RPMI7951 (cell line): ENCODE measurements around the gene SLC9A2. TPM values are rescaled to one million over a fixed set of nuclear protein-coding genes. Genes with fewer than 3 reads are reported as not detected.

ENCODE experiments used
- DNase-seq: peaks from one replicate; pipeline ENCODE4 v3.0.0-alpha.2; 2012; ENCODE audit warnings: low read depth
- total RNA-seq: library from RNA; depleted of rRNA; stranded (reverse); fragments of >200 nt; shearing (Covaris generic); gene quantifications from 2 replicates; pipeline ENCODE4 v1.2.3, GENCODE V29; 2014; rRNA removed

Gene SLC9A2
- total RNA-seq, 1 experiment from 2014 or later = not detected

DNA sequence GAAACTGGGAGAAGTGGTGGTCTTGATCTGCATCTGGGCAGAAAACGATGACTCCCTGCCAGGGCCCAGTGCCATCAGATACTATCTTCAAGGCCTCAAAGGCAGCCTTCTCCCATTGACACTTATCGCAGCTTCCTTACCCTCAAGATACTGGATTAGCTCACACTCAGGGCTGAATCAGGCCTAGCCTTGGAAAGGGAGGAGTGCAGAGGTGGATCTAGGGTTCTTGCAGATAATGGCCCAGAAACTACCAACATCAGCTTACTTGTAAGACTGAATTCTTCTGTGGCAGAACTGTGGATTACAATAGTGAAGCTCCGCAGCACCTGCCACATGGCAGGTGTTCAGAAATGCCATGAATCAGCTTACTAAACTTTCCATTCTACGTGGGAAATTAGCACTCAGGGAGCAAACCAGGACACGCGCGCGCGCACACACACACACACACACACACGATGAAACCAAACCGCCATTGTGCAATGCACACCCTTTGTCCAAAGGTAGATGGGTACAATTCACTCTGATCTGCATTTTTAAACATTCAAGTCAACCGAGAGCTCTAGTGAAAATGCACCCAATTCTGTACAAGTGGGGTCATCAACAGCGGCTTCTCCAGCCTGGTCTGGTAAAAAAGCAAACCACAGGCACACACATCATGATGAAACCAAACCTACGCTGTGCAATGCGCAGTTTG, 116.2 kb downstream of the SLC9A2 start:
- no peak for DNase-seq

DNA sequence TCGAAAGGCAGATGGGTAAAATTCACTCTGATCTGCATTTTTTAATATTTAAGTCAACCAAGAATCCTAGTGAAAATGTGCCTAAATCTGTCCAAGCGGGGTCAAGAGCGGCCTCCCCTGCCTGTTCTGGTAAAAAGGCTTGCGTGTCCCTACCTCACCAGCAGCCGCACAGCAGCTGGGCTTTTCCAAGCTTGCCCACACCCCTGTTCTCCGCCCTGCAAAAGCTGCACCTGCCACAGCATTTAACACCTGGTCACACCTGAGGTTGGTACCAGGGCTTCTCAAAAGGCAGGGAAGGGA, 116.7 kb downstream of the SLC9A2 start:
- no peak for DNase-seq

DNA sequence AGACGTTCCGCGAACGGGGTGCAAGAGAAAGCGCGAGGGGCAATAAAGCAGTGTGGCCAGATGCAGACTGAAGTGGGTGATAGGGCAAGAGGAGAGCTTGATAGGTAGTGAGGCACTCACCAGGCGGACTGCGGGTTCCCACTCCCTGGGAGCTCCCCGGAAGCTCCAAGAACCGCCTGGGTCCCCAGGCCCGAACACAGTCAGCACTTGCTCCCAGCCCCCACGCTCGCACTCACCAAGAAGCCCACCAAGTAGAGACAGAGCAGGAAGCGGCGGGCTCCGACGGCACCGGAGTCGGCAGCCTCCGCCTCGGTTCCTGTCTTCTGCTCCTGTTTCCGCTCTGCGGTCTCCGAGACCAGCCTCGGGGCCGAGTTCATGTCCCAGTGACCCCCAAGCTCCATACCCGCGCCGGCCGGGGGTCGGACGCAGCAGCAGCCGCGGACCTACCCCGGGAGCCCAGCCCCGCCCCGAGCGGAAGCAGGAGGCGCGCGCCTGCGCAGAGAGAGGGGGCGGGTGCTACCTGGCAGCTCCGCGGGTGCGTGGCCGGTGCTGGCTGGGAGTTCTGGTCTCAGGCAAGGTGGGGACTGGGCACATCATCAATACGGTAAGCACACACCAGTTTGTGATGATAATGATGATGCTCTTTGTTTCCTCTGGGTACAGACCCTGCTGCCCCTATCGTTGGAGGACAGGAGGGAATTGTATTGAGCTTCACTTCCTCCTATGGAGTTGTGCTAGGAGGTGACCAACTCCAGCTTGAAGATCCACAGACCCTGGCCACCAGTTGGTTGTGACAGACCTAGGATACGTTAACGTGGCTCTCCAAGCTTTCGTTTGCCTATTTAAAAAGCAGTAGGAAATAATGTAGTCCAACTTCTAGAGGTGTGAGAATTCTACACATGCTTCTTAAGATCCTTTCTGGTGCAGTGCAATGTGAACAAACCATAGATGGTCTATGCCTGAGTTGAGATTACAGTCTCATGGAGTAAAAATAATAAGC, 117.4 kb downstream of the SLC9A2 start:
- DNase-seq = peak; percentile 66

DNA sequence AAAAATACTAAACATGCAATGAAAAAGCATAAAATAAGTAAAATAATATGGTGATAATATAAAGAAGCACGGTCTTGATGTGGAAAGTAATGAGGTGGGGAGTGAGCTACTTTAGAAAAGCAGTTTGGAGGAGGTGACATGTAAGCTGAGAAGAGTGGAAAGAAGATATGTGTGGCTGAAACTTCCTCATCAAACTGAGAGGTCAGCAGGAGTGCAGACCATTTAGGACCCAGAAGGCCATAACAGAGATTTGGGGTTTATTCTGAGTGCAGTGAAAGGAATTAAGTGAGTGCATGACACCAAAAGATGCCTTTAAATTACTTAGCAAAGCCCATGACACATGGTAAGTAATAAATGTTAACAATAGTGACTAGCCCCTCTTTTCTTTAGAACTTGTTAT, 118.1 kb downstream of the SLC9A2 start:
- DNase-seq = no peak

DNA sequence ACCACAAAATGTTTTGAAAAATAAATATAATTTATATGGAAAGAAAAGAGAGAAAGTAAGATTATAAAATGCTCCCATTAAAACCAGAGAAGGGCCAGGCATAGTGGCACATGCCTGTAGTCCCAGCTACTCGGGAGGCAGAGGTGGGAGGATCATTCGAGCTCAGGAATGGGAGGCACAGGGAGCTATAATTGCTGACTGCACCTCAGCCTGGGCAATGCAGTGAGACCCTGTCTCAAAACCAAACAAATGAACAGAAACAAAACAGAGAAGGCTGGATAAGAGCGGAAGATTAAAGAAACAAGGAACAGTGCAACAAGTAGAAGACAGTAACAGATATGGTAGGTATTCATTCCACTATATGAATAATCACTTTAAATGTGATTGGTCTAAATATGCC, 123.9 kb downstream of the SLC9A2 start:
- no peak for DNase-seq

DNA sequence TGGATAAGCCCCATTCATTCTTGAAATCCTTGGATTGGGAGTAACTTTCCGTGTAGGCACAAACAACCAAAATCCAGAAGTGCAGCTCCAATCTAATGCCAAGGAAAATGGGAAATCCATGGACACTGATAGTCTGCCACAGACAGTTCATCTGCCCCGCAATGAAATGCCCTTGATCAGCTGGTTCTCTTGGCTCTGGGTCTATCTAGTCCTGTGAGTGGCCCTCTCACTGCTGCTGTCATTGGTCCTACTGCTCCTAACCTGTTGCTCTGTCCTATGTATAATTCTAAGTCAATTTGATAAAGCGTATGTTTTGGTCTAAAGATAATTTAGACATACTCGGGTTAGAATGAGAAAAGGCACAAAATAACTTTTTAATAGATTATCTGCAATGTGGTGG, 128.8 kb downstream of the SLC9A2 start:
- DNase-seq = no peak

DNA sequence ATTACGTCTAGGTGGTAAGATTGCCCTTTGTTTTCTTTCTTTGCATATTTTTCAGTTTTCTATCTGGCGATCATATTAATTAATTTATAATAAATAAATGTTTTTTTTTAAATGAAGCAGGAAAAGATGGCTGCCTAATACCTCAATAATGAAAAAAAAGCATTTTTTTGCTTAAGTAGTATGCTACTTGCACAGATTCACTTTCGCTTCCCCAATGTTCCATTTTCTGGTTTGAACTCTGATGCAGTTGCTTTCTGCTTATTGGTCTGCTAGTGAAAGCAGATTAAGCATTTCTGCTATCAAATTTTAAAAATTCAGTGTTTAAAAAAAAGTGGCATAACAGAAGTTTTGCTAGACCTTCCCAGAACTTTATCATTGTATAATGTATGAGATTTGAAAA, 130.6 kb downstream of the SLC9A2 start:
- no peak for DNase-seq

DNA sequence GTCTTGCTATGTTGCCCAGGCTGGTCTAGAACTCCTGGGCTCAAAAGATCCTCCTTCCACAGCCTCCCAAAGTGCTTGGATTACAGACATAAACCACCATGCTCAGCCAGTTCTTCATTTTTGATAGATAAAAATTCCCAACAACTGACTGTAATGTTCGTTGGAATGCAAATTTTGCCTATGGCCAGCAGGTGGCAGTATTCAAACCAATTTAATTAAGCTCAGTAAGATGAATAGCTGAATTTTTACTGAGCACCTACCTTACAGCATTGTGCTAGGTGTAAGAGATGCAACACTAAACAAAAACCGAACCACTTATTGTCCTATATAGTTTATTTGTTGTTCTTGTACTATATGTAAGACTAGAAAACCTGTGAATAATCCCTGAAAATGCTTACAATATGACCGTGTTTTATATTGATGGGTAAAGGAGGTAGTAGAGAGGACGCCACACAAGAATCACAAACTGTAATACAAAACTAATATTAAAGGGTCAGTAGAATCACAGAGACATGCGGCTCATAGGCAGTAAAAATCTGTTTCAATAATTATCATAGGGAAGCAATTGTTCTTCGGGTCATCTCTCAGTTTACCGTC, 134.3 kb downstream of the SLC9A2 start:
- peak; percentile 54 for DNase-seq

DNA sequence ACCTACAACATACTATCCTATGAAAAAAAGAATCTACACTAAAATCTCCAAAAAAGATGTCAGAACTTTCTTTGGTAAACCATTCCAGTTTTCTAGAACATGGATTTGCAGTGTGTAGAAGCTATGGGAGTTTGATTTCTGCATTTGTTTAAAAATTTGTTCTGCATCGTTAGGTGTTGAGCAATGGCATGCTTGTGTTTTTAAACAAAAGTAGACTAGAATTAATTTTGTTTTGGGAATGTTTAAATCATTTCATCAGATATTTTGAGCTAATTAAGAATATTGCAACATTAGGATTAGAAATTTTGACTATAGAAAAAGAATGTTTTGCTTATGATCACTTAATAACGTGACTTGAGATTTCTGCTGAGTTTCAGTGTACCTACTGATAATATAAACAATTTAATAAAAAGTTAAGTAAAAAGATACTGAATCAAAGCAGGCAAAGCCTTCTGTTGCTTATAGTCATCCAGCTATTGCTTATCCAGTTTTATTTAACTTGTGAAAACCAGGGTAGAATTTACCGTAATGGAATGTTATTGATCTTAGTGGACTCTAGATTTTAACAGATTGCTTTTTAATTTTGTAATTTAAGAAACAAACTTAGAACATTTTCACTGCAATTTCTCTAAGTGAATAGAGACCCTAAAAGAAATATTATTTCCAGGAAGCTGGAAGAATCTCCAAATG, 135.2 kb downstream of the SLC9A2 start:
- DNase-seq = no peak

DNA sequence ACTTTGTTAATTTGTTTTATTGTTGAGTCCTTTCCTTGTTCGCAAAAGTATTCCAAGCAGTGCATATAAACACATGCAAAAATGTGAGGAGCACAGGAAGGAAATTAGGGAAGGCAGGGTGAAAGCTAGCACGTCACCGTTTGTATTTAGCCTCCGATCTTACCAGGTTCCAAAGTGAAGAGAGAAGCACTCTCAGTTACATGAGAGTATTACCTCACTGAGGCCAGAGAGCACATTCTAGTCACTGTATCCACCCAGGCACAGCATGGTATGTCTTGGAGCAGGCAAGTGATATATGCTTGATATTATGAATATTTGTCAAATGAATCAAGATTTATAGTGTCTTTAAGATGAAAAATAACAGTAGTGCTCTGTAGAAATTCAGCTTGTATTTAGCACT, 135.9 kb downstream of the SLC9A2 start:
- DNase-seq = no peak

DNA sequence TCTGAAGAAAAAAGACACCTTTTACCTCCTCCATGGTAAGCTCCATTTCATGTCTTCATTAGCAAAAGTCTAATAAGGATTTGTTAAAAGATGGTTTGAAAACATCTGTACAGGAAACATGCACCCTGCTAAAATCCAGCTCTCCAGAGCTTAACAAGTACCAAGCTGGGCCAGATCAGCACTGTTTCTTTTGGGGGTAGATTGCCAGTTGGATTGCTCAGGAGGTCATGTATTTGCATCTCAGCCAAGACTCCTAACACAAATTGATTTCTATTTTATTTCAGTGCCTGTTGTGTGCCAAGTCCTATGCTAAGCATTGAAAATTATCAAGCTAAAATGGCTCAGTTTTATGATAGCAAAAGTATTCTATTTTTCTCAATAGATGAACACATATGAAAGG, 139.1 kb downstream of the SLC9A2 start:
- DNase-seq = no peak

Other genes starting within 250 kb of the SLC9A2 start
- gene IL18RAP, start 196.4 kb upstream of the SLC9A2 start, total RNA-seq = not detected in 2 replicates
- gene SLC9A4, start 146.3 kb upstream of the SLC9A2 start, total RNA-seq = not detected in 2 replicates
- gene TMEM182, start 142.5 kb downstream of the SLC9A2 start, total RNA-seq = 2.3 and 3.4 TPM in 2 replicates